Ovary (tissue), 9 donors: Measurements from ENCODE around the gene MYT1. TPM values are rescaled to one million over a fixed set of nuclear protein-coding genes. Genes with fewer than 3 reads are reported as not detected.

Source experiments
- DNase-seq, 5 donors: peaks; one replicate each; pipeline ENCODE4 v3.0.0-alpha.2; 2019 to 2020
- H3K27ac ChIP-seq, 2 donors: fragments of 200-600 bp; one replicate each; pipeline versions ENCODE4 v1.5.1 to v1.8.0; 2019 to 2022
- H3K27me3 ChIP-seq: fragments of 200-600 bp; one replicate; pipeline ENCODE4 v1.8.0; 2022
- H3K36me3 ChIP-seq: fragments of 200-600 bp; sonication (generic); one replicate; pipeline ENCODE4 v1.5.1; 2019
- H3K4me1 ChIP-seq: one replicate; pipeline ENCODE4 v1.8.1; 2013; ENCODE audit warnings: mild to moderate bottlenecking, moderate library complexity; ENCODE audit not compliant: insufficient read depth
- H3K4me3 ChIP-seq: fragments of 200-600 bp; sonication (generic); one replicate; pipeline ENCODE4 v1.5.1; 2017
- H3K9me3 ChIP-seq, 2 donors: fragments of 200-600 bp in 1 of 2; sonication (generic) in 1 of 2; one replicate each; pipeline versions ENCODE4 v1.5.1 to v1.8.1; 2013 to 2019; ENCODE audit warnings: mild to moderate bottlenecking in 1 of 2, moderate library complexity in 1 of 2
- CTCF ChIP-seq, 3 donors: fragments of 450-650 bp in 2 of 3; fragments of 200-600 bp in 1 of 3; IDR thresholded peaks; one replicate each; pipeline versions ENCODE4 v1.5.1 to v1.8.0; 2016 to 2022; ENCODE audit warnings: antibody characterized with exemption in 3 of 3, mild to moderate bottlenecking in 1 of 3
- EP300 ChIP-seq: sonication (generic); formaldehyde crosslinking; IDR thresholded peaks from one replicate; pipeline ENCODE4 v1.6.1; 2017; ENCODE audit warnings: antibody characterized with exemption
- POLR2A ChIP-seq: fragments of 450-650 bp; IDR thresholded peaks from one replicate; pipeline ENCODE4 v1.6.1; 2017; ENCODE audit warnings: antibody characterized with exemption, mild to moderate bottlenecking, moderate library complexity
- WGBS, 3 donors: extraction: QIAGEN DNeasy Blood & Tissue Kit in 1 of 3; methylation state at CpG; one replicate each; pipeline versions ENCODE4 v1.1.5 to v1.1.7; 2013 to 2017; 5-methylcytosine and 5-hydroxymethylcytosine counted together
- intact Hi-C, 4 donors: fragments of 100-400 bp; cut with DNase I; formaldehyde crosslinking; loops; one replicate each; pipeline versions ENCODE4 v1.11.0 to v1.15.1; 2022 to 2023
- polyA plus RNA-seq, 2 donors: library from polyadenylated mRNA; stranded (reverse); fragments of 200-250 nt in 1 of 2; fragments of 350-450 nt in 1 of 2; fragmentation: Illumina TruSeq in 1 of 2; extraction: RNeasy Lipid Tissue Mini Kit (QIAGEN cat#74804) in 1 of 2; gene quantifications; one replicate each; pipeline ENCODE4 v1.2.3, GENCODE V29; 2013 to 2014
- total RNA-seq, 7 donors: library from RNA; depleted of rRNA in 2 of 7; stranded (reverse); fragments of >200 nt in 2 of 7; fragmentation: NEBNext Ultra II Directional in 3 of 7; extraction: Animal tissue kit (Norgen Biotek cat#: 25700) in 3 of 7; gene quantifications; one replicate each; pipeline versions ENCODE4 v1.1.0 to v1.2.4, GENCODE V29; 2016 to 2023
- donor health status: DM: no; HTN: no; CAD: no; lungs with moderate emphysema.
- donor health status: DM: no; HTN: no; CAD: no.
- donor health status: Bipolar disorder and iron deficiency.
- donor health status: DM: yes; HTN: yes; CAD: no.
- donor health status: DM: no; HTN: no; CAD: no.
- donor health status: DM: yes; HTN: yes; CAD: no.

The MYT1 gene
- total and polyA plus RNA-seq, 9 donors, result 0.05 to 0.25 (median 0.13) TPM; not detected in 1

GRCh38 chr20:64244870-64245603 is 80.8 kb downstream of the MYT1 start:
- WGBS, 3 donors, result 54 to 63% (median 56%) methylated on average over 8 of the region's 8 CpGs
- intact Hi-C loops, result loop anchor here in 1 of 4 donors (5.0 kb wide), 1 partner anchor 1128 kb away; no protein-coding TSS in a partner anchor
- H3K27ac ChIP-seq, result no peak overlapping the region
- no peaks in the 10 kb centered on the region for H3K4me1 ChIP-seq
- no peaks in the 10 kb centered on the region for H3K9me3 ChIP-seq
- H3K4me3 ChIP-seq, result no peak overlapping the region
- H3K27me3 ChIP-seq, result no peaks in the 10 kb centered on the region
- TF ChIP-seq POLR2A (no peak), EP300 (no peak)
- peak in 2 of 5 donors; percentile 5 to 9 for DNase-seq
- no peaks in the 10 kb centered on the region for H3K36me3 ChIP-seq

GRCh38 chr20:64245746-64246595 is 81.7 kb downstream of the MYT1 start:
- no peaks in the 10 kb centered on the region for H3K36me3 ChIP-seq
- WGBS, 3 donors, result 87 to 89% (median 88%) methylated on average over 9 of the region's 9 CpGs
- H3K27ac ChIP-seq, result no peak overlapping the region
- TF ChIP-seq EP300, result no peak
- no peak for TF ChIP-seq CTCF (IDR thresholded peaks at IDR 0.05)
- TF ChIP-seq POLR2A, result no peak
- H3K4me1 ChIP-seq, result no peaks in the 10 kb centered on the region
- intact Hi-C loops, result no loop called here
- no peaks in the 10 kb centered on the region for H3K27me3 ChIP-seq
- H3K9me3 ChIP-seq, result no peaks in the 10 kb centered on the region
- H3K4me3 ChIP-seq, result no peak overlapping the region
- DNase-seq, result peak in 2 of 5 donors; percentile 1 to 4

GRCh38 chr20:64246616-64247306 is 82.5 kb downstream of the MYT1 start:
- 68 to 79% (median 75%) methylated on average over 10 of the region's 10 CpGs for WGBS, 3 donors
- H3K27me3 ChIP-seq, result no peaks in the 10 kb centered on the region
- no peaks in the 10 kb centered on the region for H3K4me1 ChIP-seq
- no peak overlapping the region for H3K27ac ChIP-seq
- no peaks in the 10 kb centered on the region for H3K36me3 ChIP-seq
- intact Hi-C loops, result no loop called here
- no peaks in the 10 kb centered on the region for H3K9me3 ChIP-seq
- peak in 2 of 5 donors; percentile 6 to 8 for DNase-seq
- no peak overlapping the region for H3K4me3 ChIP-seq
- TF ChIP-seq EP300 (no peak), POLR2A (no peak), CTCF (IDR thresholded peaks at IDR 0.05) (no peak)

GRCh38 chr20:64247307-64247618 is 83.0 kb downstream of the MYT1 start:
- no peaks in the 10 kb centered on the region for H3K4me1 ChIP-seq

More at GRCh38 chr20:64247307-64247618, 83.0 kb downstream of the MYT1 start:
- H3K27me3 ChIP-seq, result no peaks in the 10 kb centered on the region
- no peaks in the 10 kb centered on the region for H3K36me3 ChIP-seq
- no peak overlapping the region for H3K4me3 ChIP-seq
- DNase-seq, result peak in 2 of 5 donors; percentile 4 to 7
- TF ChIP-seq CTCF (IDR thresholded peaks at IDR 0.05), result no peak
- TF ChIP-seq POLR2A, result no peak
- no peak for TF ChIP-seq EP300
- H3K27ac ChIP-seq, result no peak overlapping the region
- H3K9me3 ChIP-seq, result no peaks in the 10 kb centered on the region
- intact Hi-C loops, result no loop called here
- WGBS, 3 donors, result 72 to 82% (median 76%) methylated on average over 9 of the region's 9 CpGs
